ENCODE data around the gene ADGRV1.

DNA sequence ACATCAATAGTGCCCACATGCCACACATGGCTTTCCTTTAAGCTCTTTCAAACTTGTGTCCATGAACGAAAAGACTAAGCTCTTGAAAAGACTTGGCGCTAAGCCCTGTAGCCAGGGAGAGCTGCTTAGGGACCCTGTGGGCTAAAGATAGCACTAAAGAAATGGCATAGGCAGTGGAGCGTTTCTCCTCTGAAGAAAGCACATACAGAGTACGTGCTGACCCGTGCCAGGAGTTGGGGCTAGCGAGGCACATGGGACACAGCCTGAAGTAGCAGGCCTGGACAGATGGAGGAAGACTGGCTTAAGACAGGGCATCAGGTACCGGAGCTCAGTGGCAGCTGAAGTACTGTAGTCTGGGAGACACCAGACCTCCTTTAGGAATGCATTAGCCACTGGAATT is 39.7 kb downstream of the ADGRV1 start:
- TF ChIP-seq POLR2A (IDR thresholded peaks at IDR 0.05), result no peak
- TF ChIP-seq, protein P1, sequence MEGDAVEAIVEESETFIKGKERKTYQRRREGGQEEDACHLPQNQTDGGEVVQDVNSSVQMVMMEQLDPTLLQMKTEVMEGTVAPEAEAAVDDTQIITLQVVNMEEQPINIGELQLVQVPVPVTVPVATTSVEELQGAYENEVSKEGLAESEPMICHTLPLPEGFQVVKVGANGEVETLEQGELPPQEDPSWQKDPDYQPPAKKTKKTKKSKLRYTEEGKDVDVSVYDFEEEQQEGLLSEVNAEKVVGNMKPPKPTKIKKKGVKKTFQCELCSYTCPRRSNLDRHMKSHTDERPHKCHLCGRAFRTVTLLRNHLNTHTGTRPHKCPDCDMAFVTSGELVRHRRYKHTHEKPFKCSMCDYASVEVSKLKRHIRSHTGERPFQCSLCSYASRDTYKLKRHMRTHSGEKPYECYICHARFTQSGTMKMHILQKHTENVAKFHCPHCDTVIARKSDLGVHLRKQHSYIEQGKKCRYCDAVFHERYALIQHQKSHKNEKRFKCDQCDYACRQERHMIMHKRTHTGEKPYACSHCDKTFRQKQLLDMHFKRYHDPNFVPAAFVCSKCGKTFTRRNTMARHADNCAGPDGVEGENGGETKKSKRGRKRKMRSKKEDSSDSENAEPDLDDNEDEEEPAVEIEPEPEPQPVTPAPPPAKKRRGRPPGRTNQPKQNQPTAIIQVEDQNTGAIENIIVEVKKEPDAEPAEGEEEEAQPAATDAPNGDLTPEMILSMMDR (IDR thresholded peaks at IDR 0.05), result no peak
- TF ChIP-seq POLR2AphosphoS5 (IDR thresholded peaks at IDR 0.05), result no peak
- TF ChIP-seq EP300 (IDR thresholded peaks at IDR 0.05), result no peak

Measured in stomach (tissue), 4 donors.